Esophagus muscularis mucosa (tissue), 4 donors: ENCODE data around the gene CIAO1. TPM values are rescaled to one million over a fixed set of nuclear protein-coding genes. Genes with fewer than 3 reads are reported as not detected.

Experiments
- DNase-seq: peaks from one replicate; pipeline ENCODE4 v3.0.0-alpha.2; 2017; ENCODE audit errors: extremely low spot score
- H3K27ac ChIP-seq, 4 donors: fragments of 200-600 bp; sonication (generic); replicated peaks in 1 of 4; 1 replicate in 3 of 4; 2 replicates in 1 of 4; pipeline ENCODE4 v1.5.1; 2016 to 2019; ENCODE audit warnings: mild to moderate bottlenecking in 1 of 4
- H3K27me3 ChIP-seq, 4 donors: fragments of 200-600 bp; sonication (generic); one replicate each; pipeline versions ENCODE4 v1.5.1 to v1.6.0; 2016 to 2019
- H3K36me3 ChIP-seq, 4 donors: fragments of 200-600 bp; sonication (generic); one replicate each; pipeline ENCODE4 v1.5.1; 2016 to 2019
- H3K4me1 ChIP-seq, 4 donors: fragments of 200-600 bp; sonication (generic); one replicate each; pipeline ENCODE4 v1.5.1; 2016 to 2019
- H3K4me3 ChIP-seq, 4 donors: fragments of 200-600 bp; sonication (generic); 1 replicate in 2 of 4; 2 replicates in 2 of 4; pipeline ENCODE4 v1.5.1; 2016 to 2019; ENCODE audit warnings: mild to moderate bottlenecking in 4 of 4, moderate library complexity in 1 of 4
- H3K9me3 ChIP-seq, 4 donors: fragments of 200-600 bp; sonication (generic); 1 replicate in 3 of 4; 2 replicates in 1 of 4; pipeline ENCODE4 v1.5.1; 2016 to 2019
- EP300 ChIP-seq: sonication (generic); formaldehyde crosslinking; IDR thresholded peaks from one replicate; pipeline ENCODE4 v1.6.1; 2017; ENCODE audit warnings: antibody characterized with exemption
- POLR2A ChIP-seq: fragments of 450-650 bp; IDR thresholded peaks from one replicate; pipeline ENCODE4 v1.6.1; 2017; ENCODE audit warnings: antibody characterized with exemption, moderate library complexity, mild to moderate bottlenecking, low read depth
- POLR2AphosphoS5 ChIP-seq, 2 donors: sonication (generic); formaldehyde crosslinking; IDR thresholded peaks; one replicate each; pipeline ENCODE4 v1.6.1; 2017; ENCODE audit warnings: antibody characterized with exemption in 2 of 2
- WGBS: methylation state at CpG from one replicate; pipeline ENCODE4 v1.1.5; 2018; 5-methylcytosine and 5-hydroxymethylcytosine counted together
- intact Hi-C: fragments of 100-400 bp; cut with DNase I; formaldehyde crosslinking; loops from one replicate; pipeline ENCODE4 v1.15.1; 2023
- total RNA-seq, 4 donors: library from RNA; depleted of rRNA; stranded (reverse); fragments of >200 nt; gene quantifications; one replicate each; pipeline versions ENCODE4 v1.1.0 to v1.2.1, GENCODE V29; 2016
- TF ChIP-seq, protein P1 (sequence below), 3 experiments: fragments of 200-600 bp in 2 of 3; fragments of 450-650 bp in 1 of 3; sonication (generic) in 2 of 3; IDR thresholded peaks; one replicate each; pipeline ENCODE4 v1.5.1; 2017 to 2019; ENCODE audit warnings: antibody characterized with exemption in 3 of 3, mild to moderate bottlenecking in 2 of 3, moderate library complexity in 1 of 3

Gene CIAO1
- total RNA-seq, 4 donors from 2014 or later, result 76.4 to 101 (median 92.5) TPM

- no peak for DNase-seq
- TF ChIP-seq, protein P1, sequence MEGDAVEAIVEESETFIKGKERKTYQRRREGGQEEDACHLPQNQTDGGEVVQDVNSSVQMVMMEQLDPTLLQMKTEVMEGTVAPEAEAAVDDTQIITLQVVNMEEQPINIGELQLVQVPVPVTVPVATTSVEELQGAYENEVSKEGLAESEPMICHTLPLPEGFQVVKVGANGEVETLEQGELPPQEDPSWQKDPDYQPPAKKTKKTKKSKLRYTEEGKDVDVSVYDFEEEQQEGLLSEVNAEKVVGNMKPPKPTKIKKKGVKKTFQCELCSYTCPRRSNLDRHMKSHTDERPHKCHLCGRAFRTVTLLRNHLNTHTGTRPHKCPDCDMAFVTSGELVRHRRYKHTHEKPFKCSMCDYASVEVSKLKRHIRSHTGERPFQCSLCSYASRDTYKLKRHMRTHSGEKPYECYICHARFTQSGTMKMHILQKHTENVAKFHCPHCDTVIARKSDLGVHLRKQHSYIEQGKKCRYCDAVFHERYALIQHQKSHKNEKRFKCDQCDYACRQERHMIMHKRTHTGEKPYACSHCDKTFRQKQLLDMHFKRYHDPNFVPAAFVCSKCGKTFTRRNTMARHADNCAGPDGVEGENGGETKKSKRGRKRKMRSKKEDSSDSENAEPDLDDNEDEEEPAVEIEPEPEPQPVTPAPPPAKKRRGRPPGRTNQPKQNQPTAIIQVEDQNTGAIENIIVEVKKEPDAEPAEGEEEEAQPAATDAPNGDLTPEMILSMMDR (IDR thresholded peaks at IDR 0.05), result no peak
- TF ChIP-seq EP300 (no peak), POLR2AphosphoS5 (IDR thresholded peaks at IDR 0.05) (no peak), POLR2A (no peak)
- Histone ChIP-seq H3K4me1 (peaks cover 0 to 30% (median 4%) of the 10 kb centered on the region in 4 donors), H3K27me3 (no peaks in the 10 kb centered on the region), H3K36me3 (peaks cover 0 to 23% (median 7%) of the 10 kb centered on the region in 4 donors), H3K9me3 (no peaks in the 10 kb centered on the region), H3K27ac (no peak overlapping the region), H3K4me3 (no peak overlapping the region)
- intact Hi-C loops, result no loop called here
- 76% methylated on average over 3 of the region's 3 CpGs for WGBS
These were observed 26.9 kb upstream of the CIAO1 start for GRCh38 chr2:96239091-96239490.

- WGBS, result 98% methylated on average over 9 of the region's 9 CpGs
- intact Hi-C loops, result no loop called here
- Histone ChIP-seq H3K36me3 (peaks cover 0 to 23% (median 7%) of the 10 kb centered on the region in 4 donors), H3K27me3 (no peaks in the 10 kb centered on the region), H3K9me3 (no peaks in the 10 kb centered on the region), H3K4me1 (peaks cover 0 to 30% (median 4%) of the 10 kb centered on the region in 4 donors), H3K4me3 (no peak overlapping the region), H3K27ac (no peak overlapping the region)
- no peak for DNase-seq
- TF ChIP-seq, protein P1 (IDR thresholded peaks at IDR 0.05), result no peak
- TF ChIP-seq EP300 (no peak), POLR2AphosphoS5 (IDR thresholded peaks at IDR 0.05) (no peak)
These were observed 26.2 kb upstream of the CIAO1 start for GRCh38 chr2:96239745-96240264.

DNA sequence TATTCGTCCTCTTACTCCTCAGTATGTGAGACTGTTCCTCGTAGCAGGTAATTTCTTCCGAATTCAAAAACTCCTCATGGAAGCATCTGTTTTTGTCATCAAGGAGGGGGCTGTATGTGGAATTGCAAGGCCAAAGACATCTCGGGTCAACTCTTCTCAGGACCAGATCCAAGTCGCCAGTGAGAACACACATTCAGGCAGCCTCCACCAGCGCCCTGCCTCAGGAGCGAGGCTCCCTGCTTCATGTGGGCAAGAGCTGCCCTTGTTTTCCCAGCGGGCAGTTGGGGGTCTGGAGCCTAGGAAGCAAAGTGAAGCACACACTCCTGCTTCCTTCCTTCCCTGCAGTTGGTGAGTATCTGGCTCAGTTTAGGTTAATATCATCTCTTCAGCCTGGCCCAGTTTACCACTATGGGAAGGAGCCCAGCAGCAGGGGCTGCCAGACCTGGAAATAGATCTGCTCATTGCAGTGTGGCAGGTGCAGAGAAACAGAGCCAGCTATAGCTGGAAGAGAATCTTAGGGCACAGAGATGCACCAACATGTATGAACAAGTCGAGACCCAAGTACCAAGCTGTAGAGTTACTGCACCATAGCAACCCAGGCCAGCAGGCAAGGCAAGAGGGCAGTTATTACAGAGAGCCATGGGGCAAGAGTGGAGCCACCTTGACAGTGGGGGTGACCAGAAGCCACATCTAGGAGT lies 25.5 kb upstream of the CIAO1 start:
- no peaks in the 10 kb centered on the region for H3K9me3 ChIP-seq
- DNase-seq, result no peak
- H3K4me3 ChIP-seq, result no peak overlapping the region
- H3K36me3 ChIP-seq, result peaks cover 0 to 23% (median 7%) of the 10 kb centered on the region in 4 donors
- H3K4me1 ChIP-seq, result peaks cover 0 to 30% (median 4%) of the 10 kb centered on the region in 4 donors
- no peaks in the 10 kb centered on the region for H3K27me3 ChIP-seq
- no peak overlapping the region for H3K27ac ChIP-seq
- TF ChIP-seq POLR2A (no peak), EP300 (no peak), POLR2AphosphoS5 (IDR thresholded peaks at IDR 0.05) (no peak)
- TF ChIP-seq, protein P1 (IDR thresholded peaks at IDR 0.05), result no peak
- 95% methylated on average over 9 of the region's 9 CpGs for WGBS
- intact Hi-C loops, result no loop called here

GRCh38 chr2:96241227-96241626 lies 24.8 kb upstream of the CIAO1 start:
- no peak for DNase-seq
- Histone ChIP-seq H3K9me3 (no peaks in the 10 kb centered on the region), H3K4me3 (no peak overlapping the region), H3K27me3 (no peaks in the 10 kb centered on the region), H3K36me3 (peaks cover 0 to 23% (median 7%) of the 10 kb centered on the region in 4 donors), H3K4me1 (peaks cover 0 to 30% (median 4%) of the 10 kb centered on the region in 4 donors), H3K27ac (peak overlapping the region in 2 of 4 donors; percentile 47 to 67)
- TF ChIP-seq POLR2AphosphoS5 (IDR thresholded peaks at IDR 0.05) (no peak), EP300 (no peak)
- TF ChIP-seq, protein P1 (IDR thresholded peaks at IDR 0.05), result no peak
- intact Hi-C loops, result no loop called here
- 80% methylated on average over 1 of the region's 2 CpGs for WGBS
